Activated CD8-positive, alpha-beta memory T cell treated with anti-CD3 and anti-CD28 coated beads for 4 hours (primary cell): ENCODE measurements around the gene TEKTIP1.
"Not testable (repeated sequence)": the region's sequence is repeated elsewhere in the genome, so short reads cannot be mapped to it uniquely, and the experiment has no call there.

Source experiments
- DNase-seq, 2 donors: peaks; one replicate each; pipeline ENCODE4 v3.0.0-alpha.2; 2020; ENCODE audit warnings: low read depth in 2 of 2

TEKTIP1 gene

GRCh38 chr19:3557461-3558248 is 18.7 kb downstream of the TEKTIP1 start, which contains the start of gene MFSD12:
Gene MFSD12, minus strand, starts transcription at chr19:3557586. Its CDS starts 183 bp downstream, at chr19:3557403.
- DNase-seq, result peak; percentile 89

DNA sequence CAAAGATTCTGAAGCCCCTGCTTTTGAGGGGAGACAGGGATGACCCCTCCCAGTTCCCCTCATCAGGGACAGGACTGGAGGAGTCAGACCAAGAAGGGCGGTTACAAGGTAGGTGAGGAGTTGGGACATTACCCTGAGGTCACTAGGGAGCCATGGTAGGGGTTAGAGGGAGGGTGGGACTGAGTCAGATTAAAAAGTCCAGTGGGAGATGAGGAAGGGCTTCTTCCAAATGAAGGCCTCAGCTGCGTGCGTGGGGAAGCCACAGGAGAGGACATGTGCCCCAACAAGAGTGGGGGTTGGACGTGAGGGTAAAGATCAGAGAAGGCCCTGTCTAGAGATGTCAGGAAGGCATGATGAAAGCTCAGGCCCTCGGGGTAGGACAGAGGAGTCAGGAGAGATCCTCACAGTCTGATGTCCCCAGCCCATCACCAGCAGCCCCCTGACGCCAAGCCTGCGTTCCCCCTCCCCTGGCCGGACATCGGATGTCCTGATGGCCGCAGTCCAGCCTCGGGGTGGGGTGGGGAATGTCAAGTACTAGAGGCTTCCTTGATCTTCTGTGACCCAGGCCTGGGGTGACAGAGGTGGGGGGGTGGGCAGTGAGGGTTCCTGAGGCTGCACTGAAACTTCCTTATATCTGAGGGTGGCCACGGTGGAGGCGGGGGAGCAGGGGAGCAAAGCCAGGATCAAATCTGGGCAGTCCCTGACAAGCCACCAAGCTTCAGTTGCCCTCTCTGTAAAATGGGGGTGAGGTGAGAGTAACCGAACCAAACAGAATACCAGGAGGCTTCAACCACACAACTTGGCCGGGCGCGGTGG is 24.9 kb downstream of the TEKTIP1 start:
- DNase-seq, result no peak

DNA sequence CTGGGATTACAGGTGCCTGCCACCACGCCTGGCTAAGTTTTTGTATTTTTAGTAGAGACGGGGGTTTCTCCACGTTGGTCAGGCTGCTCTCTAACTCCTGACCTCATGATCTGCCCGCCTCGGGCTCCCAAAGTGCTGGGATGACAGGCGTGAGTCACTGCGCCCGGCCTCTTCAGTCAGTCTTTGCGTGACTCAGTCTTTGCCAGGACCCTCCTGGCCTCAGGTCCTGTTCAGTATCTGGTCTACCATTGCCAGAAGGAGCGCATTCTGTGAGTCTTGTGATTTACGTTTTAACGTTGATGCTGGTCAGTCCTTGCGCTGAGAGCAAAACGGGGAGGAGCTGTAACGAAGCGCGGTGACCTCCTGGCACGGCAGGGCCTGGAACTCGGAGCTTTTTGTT is 26.2 kb downstream of the TEKTIP1 start:
- DNase-seq, result no peak

GRCh38 chr19:3570042-3570441 is 31.1 kb downstream of the TEKTIP1 start:
- not testable (repeated sequence) for DNase-seq

GRCh38 chr19:3570606-3571011 is 31.6 kb downstream of the TEKTIP1 start:
- DNase-seq, result no peak

GRCh38 chr19:3572132-3572854 is 33.3 kb downstream of the TEKTIP1 start:
- peak; percentile 98 to 100 for DNase-seq

DNA sequence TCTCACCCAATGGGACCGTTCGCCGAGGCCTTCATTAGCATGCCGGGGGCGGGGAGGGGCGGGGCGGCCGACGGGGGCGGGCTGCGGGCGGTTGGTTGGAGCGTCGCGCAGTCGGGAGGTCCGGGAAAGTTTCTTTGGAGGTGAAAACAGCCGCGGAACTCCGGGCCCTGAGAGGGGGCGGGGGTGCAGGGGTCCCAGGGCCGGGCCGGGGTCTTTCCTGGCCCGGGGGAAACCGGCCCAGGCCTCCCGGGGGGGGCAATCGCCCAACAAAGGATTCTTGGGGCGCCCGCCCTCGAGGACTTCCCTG is 33.8 kb downstream of the TEKTIP1 start, which contains the start of gene HMG20B:
TSS of gene HMG20B (plus strand) at position 90 of the 307 bp plus-strand sequence. CDS start 366 bp downstream, outside the sequence.
- no peak for DNase-seq

DNA sequence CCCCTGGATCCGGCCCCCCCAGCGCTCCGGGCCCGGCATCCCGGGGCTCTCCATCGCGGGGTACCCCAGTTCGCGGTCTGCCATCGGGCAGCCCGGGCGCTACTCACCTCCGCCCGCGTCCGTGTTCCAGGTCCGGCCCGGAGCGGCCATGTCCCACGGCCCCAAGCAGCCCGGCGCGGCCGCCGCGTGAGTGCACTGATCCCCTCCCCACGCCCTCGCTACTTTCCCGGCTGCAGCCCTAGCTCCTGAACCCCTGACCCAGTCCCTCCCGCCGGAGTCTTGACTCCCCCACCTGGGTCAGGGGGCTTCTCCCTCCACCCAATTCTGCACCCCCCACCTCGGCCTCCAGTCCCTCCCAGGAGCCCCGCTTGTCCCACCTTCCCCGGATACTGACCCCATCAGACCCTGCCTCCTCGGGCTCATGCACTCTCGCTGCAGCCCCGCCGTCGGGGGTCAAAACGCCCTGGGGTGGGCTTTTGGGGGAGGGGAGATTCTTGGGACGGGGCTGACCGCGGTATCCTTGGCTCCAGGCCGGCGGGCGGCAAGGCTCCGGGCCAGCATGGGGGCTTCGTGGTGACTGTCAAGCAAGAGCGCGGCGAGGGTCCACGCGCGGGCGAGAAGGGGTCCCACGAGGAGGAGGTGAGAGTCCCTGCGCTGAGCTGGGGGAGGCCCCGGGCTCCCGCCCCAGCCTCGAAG is 34.3 kb downstream of the TEKTIP1 start:
- DNase-seq, result no peak

- DNase-seq, result peak; percentile 40 to 64
These were observed 35.1 kb downstream of the TEKTIP1 start for GRCh38 chr19:3573858-3574637.

DNA sequence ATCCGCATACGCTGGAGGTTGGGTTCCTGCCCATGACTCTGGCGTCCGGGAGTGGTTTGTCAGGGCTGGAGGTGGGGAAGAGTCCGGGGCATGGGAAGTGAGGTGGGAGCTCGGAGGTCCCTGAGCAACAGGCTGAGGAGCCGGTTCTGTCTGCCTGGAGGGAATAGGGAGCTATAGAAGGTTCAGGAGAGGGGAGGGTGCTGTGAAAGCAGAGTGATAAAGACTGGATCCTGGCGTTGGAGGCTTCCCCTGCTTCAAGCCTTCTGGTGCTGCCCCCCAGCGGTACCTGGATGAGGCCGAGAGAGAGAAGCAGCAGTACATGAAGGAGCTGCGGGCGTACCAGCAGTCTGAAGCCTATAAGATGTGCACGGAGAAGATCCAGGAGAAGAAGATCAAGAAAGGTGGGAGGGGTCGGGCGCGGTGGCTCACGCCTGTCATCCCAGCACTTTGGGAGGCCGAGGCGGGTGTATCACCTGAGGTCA is 36.3 kb downstream of the TEKTIP1 start:
- DNase-seq, result no peak

DNA sequence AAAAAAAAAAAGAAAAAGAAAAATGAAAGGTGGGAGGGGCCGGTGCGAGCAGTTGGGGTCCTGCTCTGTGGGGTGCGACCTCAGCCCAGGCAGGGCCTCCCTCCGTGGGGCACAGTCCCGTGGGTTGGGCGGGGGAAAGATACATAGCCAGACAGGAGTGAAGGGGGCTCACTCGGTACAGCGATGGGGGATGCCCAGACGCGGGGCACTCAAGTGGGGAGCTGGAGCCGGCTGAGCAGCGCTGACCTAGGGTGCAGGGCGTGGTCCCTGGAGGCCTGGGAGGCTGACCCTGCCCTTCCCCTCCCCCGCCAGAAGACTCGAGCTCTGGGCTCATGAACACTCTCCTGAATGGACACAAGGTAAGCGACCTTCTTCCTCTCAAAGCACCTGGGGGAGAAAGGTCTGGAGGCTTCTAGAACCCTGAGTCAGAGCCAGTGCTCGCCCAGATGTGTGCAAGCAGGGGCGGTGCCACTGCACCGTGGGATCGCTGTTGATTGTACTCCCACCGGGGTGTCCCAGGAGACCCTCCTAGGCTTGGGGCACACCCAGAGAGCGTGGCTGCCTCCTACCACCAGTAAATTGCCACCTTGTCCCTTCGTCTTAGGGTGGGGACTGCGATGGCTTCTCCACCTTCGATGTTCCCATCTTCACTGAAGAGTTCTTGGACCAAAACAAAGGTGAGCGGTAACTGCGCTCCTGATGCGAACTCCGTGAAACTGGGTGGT is 37.1 kb downstream of the TEKTIP1 start:
- no peak for DNase-seq

DNA sequence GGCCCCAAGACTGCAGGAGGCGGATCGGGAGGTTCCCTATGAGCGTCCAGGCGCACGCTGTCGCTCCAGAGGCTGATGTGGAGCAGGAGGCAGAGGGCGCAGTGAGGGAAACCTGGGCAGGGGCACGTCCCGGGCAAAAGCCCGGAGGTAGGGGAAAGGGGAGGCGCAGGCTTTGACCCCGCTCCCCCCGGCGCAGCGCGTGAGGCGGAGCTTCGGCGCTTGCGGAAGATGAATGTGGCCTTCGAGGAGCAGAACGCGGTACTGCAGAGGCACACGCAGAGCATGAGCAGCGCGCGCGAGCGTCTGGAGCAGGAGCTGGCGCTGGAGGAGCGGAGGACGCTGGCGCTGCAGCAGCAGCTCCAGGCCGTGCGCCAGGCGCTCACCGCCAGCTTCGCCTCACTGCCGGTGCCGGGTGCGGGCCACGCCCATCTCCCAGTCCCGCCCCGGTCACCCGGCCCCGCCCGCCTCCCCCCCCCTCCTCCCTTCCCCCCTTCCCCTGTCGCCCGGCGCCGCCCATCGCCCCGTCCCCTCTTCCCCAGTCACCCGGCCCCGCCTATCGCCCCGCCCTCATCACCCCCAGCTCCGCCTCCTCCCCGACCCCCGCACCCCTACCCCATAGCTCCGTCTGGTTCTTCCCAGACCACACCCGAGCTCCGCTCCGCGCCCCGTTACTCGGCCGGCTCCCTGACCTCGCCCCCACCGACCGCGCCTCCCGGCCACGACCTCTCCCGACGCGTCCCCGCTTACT is 37.9 kb downstream of the TEKTIP1 start:
- DNase-seq, result no peak

DNA sequence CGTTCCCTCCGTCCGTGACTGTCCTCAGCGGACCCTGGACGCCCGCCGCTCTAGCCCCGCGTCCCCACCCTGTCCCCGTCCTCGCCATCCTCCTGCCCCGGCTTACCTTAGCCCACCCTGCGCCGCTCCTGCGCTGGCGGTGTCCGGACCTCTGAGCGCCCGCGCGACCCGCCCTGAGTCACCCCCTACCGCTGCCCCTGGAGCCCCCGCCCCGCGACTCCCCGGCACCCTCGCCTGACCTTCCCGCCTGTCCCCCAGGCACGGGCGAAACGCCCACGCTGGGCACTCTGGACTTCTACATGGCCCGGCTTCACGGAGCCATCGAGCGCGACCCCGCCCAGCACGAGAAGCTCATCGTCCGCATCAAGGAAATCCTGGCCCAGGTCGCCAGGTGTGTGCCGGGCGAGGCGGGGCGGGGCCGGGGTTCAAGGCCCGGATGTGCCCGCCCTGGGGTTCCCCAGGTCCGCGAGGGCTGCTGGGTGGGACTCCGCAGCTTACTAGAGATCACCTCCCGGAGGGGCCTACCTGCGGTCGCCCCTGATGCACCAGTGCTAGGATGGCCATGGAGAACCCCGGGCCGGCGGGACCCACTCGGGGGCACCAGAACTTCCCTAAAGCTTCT is 38.9 kb downstream of the TEKTIP1 start:
- no peak for DNase-seq

GRCh38 chr19:3578390-3578789 is 39.4 kb downstream of the TEKTIP1 start:
- no peak for DNase-seq

GRCh38 chr19:3580156-3580934 is 41.4 kb downstream of the TEKTIP1 start:
- no peak for DNase-seq

- DNase-seq, result not testable (repeated sequence)
These were observed 42.8 kb downstream of the TEKTIP1 start for GRCh38 chr19:3581792-3582191.

DNA sequence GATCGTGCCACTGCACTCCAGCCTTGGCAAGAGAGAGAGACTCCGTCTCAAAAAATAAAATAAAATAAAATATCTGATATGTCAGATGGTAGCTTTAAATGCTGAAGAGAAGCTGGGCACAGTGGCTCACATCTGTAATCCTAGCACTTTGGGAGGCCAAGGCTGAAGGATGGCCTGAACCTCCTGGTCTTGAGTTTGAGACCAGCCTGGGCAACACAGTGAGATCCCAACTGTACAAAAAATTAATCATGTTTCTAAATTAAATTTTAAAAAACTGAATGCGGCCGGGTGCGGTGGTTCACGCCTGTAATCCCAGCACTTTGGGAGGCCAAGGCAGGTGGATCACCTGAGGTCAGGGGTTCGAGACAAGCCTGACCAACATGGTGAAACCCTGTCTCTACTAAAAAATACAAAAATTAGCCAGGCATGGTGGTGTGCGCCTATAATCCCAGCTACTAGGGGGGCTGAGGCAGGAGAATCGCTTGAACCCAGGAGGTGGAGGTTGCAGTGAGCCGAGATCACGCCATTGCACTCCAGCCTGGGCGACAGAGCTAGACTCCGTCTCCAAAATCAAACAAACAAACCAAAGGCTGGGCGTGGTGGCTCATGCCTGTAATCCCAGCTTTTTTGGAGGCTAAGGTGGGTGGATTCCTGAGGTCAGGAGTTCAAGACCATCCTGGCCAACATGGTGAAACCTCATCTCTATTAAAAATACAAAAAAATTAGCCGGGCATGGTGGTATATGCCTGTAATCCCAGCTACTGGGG is 45.2 kb downstream of the TEKTIP1 start:
- DNase-seq, result not testable (repeated sequence)
